ENCODE measurements around the gene NPB.

Gene NPB

DNA sequence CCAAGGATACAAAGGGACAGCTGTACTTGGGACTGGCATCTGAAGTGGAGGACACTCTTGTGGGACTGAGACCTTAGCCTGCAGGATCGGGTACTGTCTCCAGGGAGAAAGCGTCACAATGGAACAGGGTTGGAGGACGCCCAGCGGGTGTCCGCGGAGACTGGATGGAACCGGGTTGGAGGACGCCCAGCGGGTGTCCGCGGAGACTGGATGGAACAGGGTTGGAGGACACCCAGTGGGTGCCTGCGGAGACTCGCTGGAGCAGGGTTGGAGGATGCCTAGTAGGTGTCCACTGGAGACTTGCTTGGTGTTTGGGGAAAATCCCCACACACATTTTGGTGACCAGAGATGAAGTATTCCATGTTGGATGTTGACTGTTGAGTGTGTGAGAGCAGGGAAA, 45.2 kb downstream of the NPB start, which contains the start of gene MYADML2:
MYADML2 (minus strand) TSS at position 45 of the 400 bp plus-strand sequence. CDS start 5,492 bp downstream, outside the sequence.
- no peak for DNase-seq

DNA sequence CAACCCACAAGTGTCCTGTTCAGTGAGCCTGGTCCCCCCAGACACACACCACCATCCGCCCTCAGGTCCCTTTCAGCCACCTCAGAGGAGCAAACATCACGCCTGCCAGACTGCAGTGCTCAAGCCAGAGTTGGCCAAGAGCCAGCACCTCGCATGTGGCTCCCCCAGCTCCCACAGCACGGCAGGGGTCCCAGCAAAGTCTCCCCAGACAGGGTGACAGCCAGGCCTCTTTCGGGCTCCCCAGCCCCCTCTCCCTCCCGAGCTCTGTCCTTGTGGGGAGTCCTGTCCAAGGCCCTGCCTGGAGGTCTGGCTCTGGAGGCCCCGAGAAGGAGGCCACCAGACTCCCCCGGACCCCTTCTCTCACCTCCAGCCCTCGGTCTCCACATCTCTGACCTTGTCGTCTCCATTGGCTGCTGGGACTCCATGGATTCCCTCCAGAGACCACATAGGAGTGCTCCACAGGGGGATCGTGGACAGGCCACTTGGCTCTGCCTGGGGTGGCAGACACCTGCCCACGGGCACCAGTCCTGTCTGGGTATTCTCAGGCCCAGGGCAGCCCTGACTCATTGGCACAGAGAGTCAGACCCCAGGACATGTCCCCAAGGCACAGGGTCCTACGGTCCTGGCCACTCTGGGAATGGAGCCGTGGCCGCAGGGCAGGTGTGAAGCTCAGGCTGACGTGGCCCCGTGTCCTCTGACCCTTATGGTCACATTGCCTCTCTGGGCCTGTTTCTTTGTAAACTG, 46.8 kb downstream of the NPB start:
- no peak for DNase-seq

DNA sequence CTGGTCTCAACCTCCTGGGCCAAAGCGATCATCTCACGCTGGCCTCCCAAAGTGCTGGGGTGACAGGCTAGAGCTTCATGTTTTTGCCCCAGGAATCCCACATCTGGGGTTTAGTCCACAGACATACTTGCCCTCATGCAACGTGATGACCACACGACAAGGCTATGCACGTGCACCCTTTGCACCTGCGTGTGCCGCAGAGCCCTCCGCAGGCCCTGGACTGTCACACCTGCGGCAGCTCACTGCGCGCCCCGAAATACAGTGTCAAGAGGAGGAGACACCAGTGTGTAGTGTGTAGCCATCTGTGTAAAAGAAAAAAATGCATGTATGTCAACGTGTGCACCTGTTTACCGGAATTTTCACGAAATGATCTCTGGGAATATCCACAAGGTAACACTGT, 48.5 kb downstream of the NPB start:
- no peak for DNase-seq

DNA sequence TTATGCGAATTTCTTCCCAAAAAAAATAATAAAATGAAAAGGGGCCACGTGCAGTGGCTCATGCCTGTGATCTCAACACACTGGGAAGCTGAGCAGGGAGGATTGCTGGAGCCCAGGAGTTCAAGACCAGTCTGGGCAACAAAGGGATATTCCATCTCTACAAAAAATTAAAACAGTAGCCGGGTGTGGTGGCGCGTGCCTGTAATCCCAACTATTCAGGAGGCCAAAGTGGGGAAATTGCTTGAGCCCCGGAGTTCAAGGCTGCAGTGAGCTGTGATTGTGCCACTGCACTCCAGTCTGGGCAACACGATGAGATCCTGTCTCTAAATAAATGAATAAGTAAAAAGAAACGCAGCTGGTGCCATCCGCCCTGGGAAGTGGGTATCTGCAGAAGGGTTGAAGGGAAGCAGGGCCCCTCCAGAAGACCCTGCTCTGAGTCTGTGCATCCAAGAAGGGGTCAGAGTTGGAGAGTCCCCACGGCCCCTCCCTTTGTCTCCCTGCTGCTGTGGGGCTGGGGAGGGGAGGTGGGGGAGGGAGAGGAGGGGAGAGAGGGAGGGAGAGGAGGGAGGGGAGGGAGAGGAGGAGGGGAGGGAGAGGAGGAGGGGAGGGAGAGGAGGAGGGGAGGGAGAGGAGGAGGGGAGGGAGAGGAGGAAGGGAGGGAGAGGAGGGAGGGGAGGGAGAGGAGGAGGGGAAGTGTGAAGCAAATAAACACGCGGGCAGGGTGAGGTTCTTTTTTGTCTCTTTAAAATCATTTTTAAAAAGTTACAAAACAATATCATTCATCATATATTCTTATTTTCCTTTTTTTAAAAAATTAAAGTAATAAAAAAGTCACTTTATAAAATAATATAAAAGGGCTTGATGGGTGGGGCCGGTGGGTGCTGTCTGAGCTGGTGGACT, 50.0 kb downstream of the NPB start:
- no peak for DNase-seq
